Upper lobe of left lung (tissue), 6 donors: ENCODE results near the gene CLIC6. TPM values are rescaled to one million over a fixed set of nuclear protein-coding genes. Genes with fewer than 3 reads are reported as not detected.

Experiments
- ATAC-seq, 2 donors: fragments of 200-7000 bp; cut with Tn5 transposase; one replicate each; pipeline ENCODE4 v1.9.1; 2022; ENCODE audit warnings: mild to moderate bottlenecking in 2 of 2, moderate library complexity in 2 of 2; ENCODE audit not compliant: low FRiP score in 2 of 2
- DNase-seq, 2 donors: peaks; one replicate each; pipeline ENCODE4 v3.0.0-alpha.2; 2019 to 2020
- H3K27ac ChIP-seq, 4 donors: fragments of 200-600 bp; sonication (generic); one replicate each; pipeline ENCODE4 v1.5.1; 2016 to 2019
- H3K27me3 ChIP-seq, 4 donors: fragments of 200-600 bp; sonication (generic); one replicate each; pipeline ENCODE4 v1.5.1; 2017 to 2019
- H3K36me3 ChIP-seq, 4 donors: fragments of 200-600 bp; sonication (generic); one replicate each; pipeline ENCODE4 v1.5.1; 2016 to 2019
- H3K4me1 ChIP-seq, 4 donors: fragments of 200-600 bp; sonication (generic); one replicate each; pipeline ENCODE4 v1.5.1; 2018 to 2019
- H3K4me3 ChIP-seq, 4 donors: fragments of 200-600 bp; sonication (generic); one replicate each; pipeline ENCODE4 v1.5.1; 2017 to 2019; ENCODE audit warnings: mild to moderate bottlenecking in 2 of 4, moderate library complexity in 1 of 4
- H3K9me3 ChIP-seq, 4 donors: fragments of 200-600 bp; sonication (generic); one replicate each; pipeline ENCODE4 v1.5.1; 2018 to 2019
- EP300 ChIP-seq, 4 donors: sonication (generic); formaldehyde crosslinking; IDR thresholded peaks; one replicate each; pipeline ENCODE4 v1.5.1; 2017; ENCODE audit warnings: antibody characterized with exemption in 4 of 4, control low read depth in 2 of 4
- POLR2A ChIP-seq, 4 donors: fragments of 450-650 bp; IDR thresholded peaks; one replicate each; pipeline ENCODE4 v1.5.1; 2016 to 2017; ENCODE audit warnings: antibody characterized with exemption in 4 of 4, mild to moderate bottlenecking in 2 of 4
- POLR2AphosphoS5 ChIP-seq, 2 donors: sonication (generic); formaldehyde crosslinking; IDR thresholded peaks; one replicate each; pipeline ENCODE4 v1.5.1; 2017; ENCODE audit warnings: antibody characterized with exemption in 2 of 2
- WGBS, 2 donors: methylation state at CpG; one replicate each; pipeline ENCODE4 v1.1.5; 2017 to 2018; 5-methylcytosine and 5-hydroxymethylcytosine counted together
- total RNA-seq, 6 donors: library from RNA; depleted of rRNA in 4 of 6; stranded (reverse); fragments of >200 nt in 4 of 6; gene quantifications; one replicate each; pipeline versions ENCODE4 v1.1.0 to v1.2.1, GENCODE V29; 2016 to 2021
- TF ChIP-seq, protein P1 (sequence below), 6 experiments: fragments of 450-650 bp in 4 of 6; fragments of 200-600 bp in 2 of 6; sonication (generic) in 2 of 6; IDR thresholded peaks; one replicate each; pipeline ENCODE4 v1.5.1; 2016 to 2019; ENCODE audit warnings: antibody characterized with exemption in 6 of 6
- donor health status: DM: no; HTN: no; CAD: no; lungs with moderate emphysema.
- donor health status: DM: no; HTN: yes; CAD: no; lungs with severe emphysema.

CLIC6 gene
- total RNA-seq, 6 donors from 2014 or later: 6.2 to 42.6 (median 13.8) TPM

DNA sequence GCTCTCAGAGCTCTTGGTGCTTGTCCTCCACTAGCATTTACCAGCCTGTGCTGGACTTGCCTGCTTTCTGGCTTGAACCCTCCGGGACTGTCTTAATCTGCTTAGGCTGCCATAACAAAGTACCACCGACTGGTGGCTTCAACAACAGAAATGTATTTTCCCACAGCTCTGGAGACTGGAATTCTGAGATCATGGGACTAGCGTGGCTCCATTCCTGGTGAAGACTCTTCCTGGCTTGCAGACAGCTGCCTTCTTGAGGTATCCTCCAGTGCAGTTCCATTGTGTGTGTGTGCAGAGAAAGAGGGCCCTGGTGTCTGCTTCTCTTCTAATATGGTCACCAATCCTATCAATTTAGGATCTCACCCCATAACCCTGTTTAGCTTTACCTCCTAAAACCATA, 31.8 kb upstream of the CLIC6 start:
- Histone ChIP-seq H3K36me3 (no peaks in the 10 kb centered on the region), H3K27ac (no peak overlapping the region), H3K4me3 (no peak overlapping the region), H3K9me3 (no peaks in the 10 kb centered on the region), H3K27me3 (no peaks in the 10 kb centered on the region), H3K4me1 (peaks cover 0 to 7% (median 3%) of the 10 kb centered on the region in 4 donors)
- ATAC-seq (no peak), DNase-seq (no peak)
- TF ChIP-seq, protein P1, sequence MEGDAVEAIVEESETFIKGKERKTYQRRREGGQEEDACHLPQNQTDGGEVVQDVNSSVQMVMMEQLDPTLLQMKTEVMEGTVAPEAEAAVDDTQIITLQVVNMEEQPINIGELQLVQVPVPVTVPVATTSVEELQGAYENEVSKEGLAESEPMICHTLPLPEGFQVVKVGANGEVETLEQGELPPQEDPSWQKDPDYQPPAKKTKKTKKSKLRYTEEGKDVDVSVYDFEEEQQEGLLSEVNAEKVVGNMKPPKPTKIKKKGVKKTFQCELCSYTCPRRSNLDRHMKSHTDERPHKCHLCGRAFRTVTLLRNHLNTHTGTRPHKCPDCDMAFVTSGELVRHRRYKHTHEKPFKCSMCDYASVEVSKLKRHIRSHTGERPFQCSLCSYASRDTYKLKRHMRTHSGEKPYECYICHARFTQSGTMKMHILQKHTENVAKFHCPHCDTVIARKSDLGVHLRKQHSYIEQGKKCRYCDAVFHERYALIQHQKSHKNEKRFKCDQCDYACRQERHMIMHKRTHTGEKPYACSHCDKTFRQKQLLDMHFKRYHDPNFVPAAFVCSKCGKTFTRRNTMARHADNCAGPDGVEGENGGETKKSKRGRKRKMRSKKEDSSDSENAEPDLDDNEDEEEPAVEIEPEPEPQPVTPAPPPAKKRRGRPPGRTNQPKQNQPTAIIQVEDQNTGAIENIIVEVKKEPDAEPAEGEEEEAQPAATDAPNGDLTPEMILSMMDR (IDR thresholded peaks at IDR 0.05): no peak
- TF ChIP-seq POLR2AphosphoS5 (IDR thresholded peaks at IDR 0.05) (no peak), POLR2A (IDR thresholded peaks at IDR 0.05) (no peak), EP300 (IDR thresholded peaks at IDR 0.05) (no peak)
- 75 to 90% methylated on average over 3 of the region's 3 CpGs for WGBS, 2 donors

DNA sequence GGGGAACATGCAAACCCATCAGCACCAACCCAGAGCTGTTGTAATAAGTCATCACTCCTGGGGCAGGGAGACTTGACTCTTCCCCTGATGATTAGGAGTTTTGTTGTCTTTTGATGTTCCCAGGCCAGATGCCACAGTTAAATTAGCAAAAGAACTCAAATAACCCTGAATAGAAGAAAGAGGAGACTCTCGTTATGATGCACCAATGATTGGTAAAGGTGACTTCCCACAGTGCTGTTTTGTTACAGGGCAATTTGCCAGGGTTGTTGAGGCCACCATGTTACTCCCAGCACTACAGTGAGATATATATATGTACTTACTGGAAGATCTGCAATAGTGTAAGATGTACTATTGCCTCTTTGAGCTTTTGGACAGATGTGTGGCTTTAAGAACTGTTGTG, 29.5 kb upstream of the CLIC6 start:
- peaks cover 0 to 7% (median 3%) of the 10 kb centered on the region in 4 donors for H3K4me1 ChIP-seq
- ATAC-seq (no peak), DNase-seq (no peak)
- no peak overlapping the region for H3K27ac ChIP-seq
- no peaks in the 10 kb centered on the region for H3K36me3 ChIP-seq
- H3K4me3 ChIP-seq: no peak overlapping the region
- WGBS, 2 donors: 93 to 100% methylated on average over 1 of the region's 1 CpG
- no peaks in the 10 kb centered on the region for H3K27me3 ChIP-seq
- TF ChIP-seq, protein P1 (IDR thresholded peaks at IDR 0.05): no peak
- no peak for TF ChIP-seq POLR2A (IDR thresholded peaks at IDR 0.05)
- TF ChIP-seq EP300 (IDR thresholded peaks at IDR 0.05): no peak
- TF ChIP-seq POLR2AphosphoS5 (IDR thresholded peaks at IDR 0.05): no peak
- no peaks in the 10 kb centered on the region for H3K9me3 ChIP-seq

DNA sequence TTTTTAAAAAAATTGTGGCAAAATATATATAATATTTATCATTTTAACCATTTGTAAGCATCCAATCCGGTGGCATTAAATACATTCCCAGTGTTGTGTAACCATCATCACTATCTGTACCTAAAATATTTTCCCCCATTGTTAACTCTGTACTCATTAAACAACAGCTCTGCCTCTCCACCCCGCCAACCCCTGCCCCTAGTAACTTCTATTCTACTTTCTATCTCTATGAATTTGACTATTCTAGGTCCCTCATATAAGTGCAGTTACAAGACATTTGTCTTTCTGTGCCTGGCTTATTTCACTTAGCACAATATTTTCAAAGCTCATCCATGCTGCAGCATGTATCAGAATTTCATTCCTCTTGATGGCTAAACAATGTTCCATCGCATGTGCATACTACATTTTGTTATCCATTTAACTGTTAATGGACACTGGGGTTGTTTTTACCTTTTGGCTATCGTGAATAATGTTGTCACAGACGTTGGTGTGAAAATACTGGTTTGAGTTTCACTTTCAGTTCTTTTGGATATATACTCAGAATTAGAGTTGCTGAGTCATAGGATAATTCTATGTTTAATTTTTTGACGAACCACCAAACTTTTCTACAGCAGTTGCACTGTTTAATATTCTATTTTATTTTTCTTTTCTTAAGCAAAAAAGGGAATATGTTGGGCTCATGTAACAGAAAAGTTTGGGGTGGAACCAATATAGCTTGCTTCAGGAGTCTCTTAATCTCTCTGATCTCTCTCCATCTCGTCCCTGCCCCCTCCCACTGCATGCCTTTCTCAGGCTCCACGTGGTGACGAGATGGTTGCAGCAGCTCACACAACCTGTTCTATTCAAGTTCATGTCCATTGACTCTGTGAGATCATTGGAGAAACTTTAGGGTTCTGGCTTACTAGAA, 28.7 kb upstream of the CLIC6 start:
- H3K4me3 ChIP-seq: peak overlapping the region in 2 of 4 donors; percentile 8 to 18
- no peaks in the 10 kb centered on the region for H3K9me3 ChIP-seq
- no peaks in the 10 kb centered on the region for H3K27me3 ChIP-seq
- TF ChIP-seq EP300 (IDR thresholded peaks at IDR 0.05) (no peak), POLR2A (IDR thresholded peaks at IDR 0.05) (no peak), POLR2AphosphoS5 (IDR thresholded peaks at IDR 0.05) (no peak)
- TF ChIP-seq, protein P1 (IDR thresholded peaks at IDR 0.05): no peak
- WGBS, 2 donors: 40 to 44% methylated on average over 9 of the region's 9 CpGs
- ATAC-seq (no peak), DNase-seq (no peak)
- H3K27ac ChIP-seq: no peak overlapping the region
- H3K36me3 ChIP-seq: no peaks in the 10 kb centered on the region
- peaks cover 0 to 7% (median 3%) of the 10 kb centered on the region in 4 donors for H3K4me1 ChIP-seq

DNA sequence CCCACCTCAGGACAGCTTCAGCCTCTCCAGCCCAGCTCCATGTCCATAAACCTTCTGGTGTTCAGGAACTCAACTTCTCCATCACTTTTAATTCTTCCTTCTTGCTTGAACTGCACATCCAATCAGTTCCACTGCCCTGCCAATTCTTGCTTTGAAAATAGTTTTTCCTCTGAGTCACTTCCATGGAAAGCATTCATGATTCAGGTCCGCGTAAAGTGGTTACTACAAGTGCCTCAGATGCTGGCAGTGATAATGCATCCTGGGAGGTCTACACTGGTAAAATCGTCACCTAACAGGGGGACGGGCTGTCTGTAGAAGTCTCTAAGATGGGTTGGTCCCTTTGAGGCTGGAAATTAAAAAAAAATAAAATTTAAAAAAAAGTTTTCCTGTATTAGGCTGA, 27.9 kb upstream of the CLIC6 start:
- Histone ChIP-seq H3K27me3 (no peaks in the 10 kb centered on the region), H3K27ac (no peak overlapping the region), H3K36me3 (no peaks in the 10 kb centered on the region), H3K4me3 (no peak overlapping the region), H3K4me1 (peaks cover 0 to 7% (median 3%) of the 10 kb centered on the region in 4 donors), H3K9me3 (no peaks in the 10 kb centered on the region)
- WGBS, 2 donors: 84 to 87% methylated on average over 4 of the region's 4 CpGs
- DNase-seq (no peak), ATAC-seq (no peak)
- TF ChIP-seq POLR2AphosphoS5 (IDR thresholded peaks at IDR 0.05) (no peak), POLR2A (IDR thresholded peaks at IDR 0.05) (no peak)
- TF ChIP-seq, protein P1 (IDR thresholded peaks at IDR 0.05): no peak
